ENCODE measurements around the gene BEST1. TPM values are rescaled to one million over a fixed set of nuclear protein-coding genes. Genes with fewer than 3 reads are reported as not detected.

BEST1 gene
- total RNA-seq, result 1.2 TPM

DNA sequence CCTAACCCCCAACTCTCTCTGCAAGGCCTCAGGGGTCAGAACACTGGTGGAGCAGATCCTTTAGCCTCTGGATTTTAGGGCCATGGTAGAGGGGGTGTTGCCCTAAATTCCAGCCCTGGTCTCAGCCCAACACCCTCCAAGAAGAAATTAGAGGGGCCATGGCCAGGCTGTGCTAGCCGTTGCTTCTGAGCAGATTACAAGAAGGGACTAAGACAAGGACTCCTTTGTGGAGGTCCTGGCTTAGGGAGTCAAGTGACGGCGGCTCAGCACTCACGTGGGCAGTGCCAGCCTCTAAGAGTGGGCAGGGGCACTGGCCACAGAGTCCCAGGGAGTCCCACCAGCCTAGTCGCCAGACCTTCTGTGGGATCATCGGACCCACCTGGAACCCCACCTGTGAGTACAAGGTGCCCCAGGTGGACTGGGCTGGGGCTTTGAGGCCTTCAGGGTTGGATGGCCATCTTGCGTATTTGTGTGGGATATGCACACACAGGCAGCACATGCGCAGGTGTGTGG is at the start of gene BEST1:
Gene BEST1, plus strand, starts transcription at position 317 of the 513 bp plus-strand sequence. CDS start 1,456 bp downstream, outside the sequence.
- peak; percentile 38 for DNase-seq

DNA sequence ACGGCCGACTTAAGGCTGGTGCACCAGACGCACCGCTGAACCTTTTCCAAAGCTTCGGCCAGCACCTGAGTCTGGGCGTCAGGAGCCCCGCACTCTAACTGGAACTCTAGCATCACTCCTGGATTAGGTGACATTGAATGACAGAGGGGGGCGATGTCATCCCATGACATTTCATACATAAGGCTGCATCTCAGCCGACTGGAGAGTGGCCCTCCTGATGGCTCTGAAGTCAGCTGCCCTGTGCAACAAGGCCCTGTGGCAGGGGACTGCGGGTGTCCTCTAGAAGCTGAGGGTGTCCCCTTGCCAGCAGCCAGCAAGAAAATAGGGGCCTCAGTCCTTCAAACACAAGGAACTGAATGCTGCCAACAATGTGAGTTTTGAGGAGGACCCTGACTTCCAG is 48.8 kb upstream of the BEST1 start:
- no peak for DNase-seq

DNA sequence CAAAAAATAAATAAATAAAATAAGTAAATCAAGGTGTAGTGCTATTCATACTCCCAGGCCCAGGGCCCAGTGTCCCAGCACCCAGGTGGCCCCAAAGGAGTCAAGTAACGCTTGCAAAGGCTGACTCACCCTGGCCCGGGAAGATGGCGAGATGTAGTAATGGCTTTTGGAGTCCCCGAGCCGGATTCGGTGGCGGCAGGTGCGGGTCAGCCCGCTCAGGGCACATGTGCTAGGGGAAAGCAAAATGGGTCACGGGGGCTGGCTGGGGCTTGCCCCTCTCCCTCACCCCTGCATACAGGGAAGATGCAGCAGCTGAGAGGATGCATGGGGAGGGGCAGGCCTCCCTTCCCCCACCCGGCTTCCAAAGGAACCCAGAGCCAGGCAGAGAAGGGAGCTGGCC is 47.8 kb upstream of the BEST1 start:
- no peak for DNase-seq

DNA sequence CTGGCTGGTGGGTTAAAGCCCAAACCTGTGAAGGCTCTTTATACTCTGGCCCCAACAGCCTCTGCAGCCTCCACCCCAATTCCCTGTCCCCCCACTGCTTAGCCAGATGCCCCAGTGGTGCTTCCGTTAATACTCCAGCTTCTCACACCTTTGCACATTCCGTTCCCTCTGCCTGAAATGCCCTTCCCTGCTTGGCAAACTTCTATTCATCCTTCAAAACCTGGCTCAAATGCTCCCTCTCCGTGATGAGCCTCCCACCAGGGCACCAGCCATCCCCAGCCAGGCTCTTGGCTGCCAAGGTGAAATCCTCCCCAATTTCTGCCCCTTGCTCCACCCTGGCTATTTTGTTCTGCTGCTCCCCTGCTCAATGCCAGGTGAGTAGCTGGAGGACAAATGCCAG is 46.3 kb upstream of the BEST1 start:
- DNase-seq, result no peak

DNA sequence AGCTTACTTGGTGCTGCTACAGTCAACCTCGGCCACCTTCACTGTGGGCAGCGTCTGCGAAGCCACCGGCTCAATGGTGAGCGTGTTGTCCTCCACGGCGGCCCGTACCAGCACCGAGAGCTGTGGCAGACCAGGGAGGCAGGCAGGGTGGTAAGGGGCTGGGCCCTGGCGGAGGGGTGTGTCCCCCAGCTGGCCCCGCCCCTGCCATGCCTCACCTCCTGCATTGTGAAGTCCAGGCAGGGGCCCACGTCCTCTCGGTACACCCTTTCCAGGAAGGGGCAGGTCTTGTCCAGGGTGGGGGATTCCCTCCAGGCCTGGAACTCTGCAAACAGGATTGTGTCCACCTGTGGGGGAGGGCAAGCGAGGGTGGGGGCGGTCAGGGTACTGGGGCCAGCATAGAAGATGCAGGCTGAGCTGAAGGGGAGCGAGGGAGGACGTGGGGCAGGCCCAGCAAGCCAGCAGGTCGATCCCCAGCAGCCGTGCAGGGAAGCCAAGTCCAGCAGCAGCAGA is 45.6 kb upstream of the BEST1 start:
- DNase-seq, result no peak

DNA sequence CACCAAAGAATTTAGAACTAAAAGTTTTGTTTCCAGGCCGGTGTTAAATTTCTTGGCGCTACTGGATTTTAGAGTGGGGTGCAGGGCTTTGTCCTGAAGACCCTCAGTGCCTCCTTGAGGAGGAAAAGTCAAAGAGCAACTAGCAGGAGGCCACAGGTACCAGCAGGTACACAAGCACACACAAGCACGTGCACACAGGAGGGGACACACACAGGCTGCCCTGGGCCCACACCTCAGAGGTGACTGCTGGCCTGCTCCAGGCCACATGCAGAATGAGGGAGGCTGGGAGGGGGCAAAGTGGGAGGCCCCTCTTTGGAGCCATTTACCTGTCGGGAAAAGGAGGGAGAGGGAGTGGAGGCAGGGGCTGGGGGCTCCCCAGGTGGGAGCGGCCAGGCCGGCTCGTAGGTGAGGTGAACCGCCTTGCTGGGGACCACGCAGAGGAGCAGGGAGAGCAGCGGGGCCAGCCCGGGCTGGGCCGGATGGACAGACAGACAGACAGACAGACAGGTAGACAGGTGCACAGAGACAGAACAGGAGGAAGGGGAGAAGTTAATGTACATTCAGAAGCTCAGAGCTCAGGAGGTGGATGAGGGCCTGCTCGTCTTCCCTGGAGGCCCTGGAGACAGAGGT is 45.0 kb upstream of the BEST1 start:
- no peak for DNase-seq

DNA sequence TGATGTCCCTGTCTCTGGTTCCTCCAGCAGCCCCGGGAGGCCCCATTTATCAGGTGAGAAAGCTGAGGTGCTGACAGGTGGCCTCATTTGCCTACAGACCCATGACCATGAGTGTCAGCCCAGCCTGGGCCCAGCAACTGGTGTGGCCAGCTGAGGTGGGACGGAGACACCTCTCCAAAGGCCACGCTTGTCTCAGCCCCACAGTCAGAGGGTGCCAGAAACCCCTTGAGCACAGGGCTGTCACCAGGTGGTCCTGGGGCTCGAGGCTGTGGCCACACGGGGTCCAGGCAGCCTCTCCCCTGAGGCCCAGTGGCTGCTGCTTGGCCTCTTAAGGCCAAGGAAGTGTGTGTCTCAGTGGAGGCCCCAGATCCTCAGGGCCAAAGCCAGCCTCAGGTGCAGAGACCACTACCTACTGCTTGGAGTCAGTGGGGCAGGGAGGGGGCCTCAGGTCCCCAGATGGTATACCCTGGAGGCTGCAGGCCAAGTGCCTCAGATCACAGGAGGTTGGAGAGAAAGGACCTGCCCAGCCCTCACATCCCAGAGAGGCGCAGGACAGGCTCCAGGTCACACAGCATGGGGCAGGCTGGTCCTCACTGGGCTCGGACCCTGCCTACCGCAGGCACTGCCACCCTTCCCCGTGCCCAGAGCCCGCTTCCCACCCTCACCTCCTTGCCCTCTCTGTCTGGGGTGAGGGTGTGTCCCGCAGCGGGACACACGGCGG is 44.2 kb upstream of the BEST1 start:
- no peak for DNase-seq

DNA sequence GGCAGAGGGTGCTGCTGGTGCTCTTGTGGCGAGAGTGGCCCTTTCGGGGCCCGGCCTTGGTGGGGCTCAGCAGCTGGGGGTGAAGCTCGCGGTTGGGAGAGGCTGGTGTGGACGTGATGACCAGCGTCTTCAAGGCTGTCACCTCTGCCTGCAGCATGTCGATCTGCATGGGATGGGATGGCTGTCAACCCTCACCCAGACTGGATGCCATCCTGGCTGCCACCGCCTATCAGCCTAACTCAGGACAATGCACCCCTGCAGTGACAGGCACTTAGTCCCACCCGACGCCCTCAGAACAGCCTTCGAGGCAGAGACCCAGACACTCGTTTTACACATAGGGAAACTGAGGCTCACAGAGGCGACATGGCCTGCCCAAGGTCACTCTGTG is 43.6 kb upstream of the BEST1 start:
- no peak for DNase-seq

DNA sequence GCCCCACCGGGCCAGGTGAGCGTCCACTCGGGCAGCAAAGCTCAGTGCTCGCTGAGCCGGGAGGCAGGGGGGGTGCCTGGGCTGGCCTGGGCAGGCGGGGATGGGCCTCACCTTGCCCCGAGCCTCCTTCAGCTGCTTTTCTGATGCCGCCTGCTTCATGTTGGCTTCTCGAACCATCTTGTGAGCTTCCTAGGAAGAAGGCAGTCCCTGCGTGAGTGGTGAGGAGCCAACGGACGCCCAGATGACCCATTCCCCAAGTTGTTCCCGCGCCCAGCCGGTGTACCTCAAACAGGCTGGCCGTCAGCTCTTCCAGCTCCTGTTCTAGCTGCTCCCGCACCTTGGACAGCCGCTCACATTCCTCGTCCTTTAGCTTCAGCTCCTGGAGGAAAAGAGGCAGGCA is 42.9 kb upstream of the BEST1 start:
- DNase-seq, result no peak

DNA sequence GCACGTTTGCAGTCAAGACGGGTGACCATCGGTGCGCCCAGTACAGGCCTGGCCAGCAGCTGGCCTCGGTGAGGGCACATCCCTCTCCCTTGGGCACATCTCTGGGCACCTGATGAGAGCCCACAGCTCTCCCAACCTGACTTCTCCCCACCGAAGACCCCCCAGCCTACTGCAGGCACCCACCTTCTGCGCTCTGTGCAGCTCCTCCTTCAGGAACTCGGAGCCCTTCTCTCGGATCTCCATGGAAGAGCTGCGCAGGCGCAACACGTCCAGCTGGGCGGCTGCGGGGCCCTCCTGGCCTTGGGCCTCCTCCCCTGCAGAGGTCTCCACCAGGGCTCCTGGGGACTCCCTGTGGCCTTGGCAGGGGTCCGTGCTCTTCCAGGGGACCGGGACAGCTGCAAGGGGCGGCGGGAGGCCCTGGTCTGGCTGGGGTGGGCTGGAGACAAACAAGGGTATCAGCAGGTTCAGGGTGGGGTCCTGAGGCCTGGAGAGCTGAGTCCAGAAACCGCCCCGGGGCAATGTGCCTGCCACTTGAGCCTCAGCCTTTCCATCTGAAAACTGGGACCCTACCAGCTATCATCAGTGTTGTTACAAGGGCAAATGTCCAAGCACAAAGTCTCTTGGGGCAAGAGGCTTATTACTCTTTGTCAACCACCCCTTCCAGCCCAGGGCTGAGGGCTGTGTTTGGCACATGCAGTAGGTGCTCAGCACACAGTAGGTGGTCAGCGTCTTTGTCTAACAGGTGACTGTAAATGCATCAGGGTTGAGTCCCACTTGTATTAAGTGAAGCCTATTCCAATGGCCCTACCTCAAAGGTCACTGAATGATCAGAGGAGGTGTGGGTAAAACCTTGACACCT is 42.1 kb upstream of the BEST1 start:
- DNase-seq, result no peak

DNA sequence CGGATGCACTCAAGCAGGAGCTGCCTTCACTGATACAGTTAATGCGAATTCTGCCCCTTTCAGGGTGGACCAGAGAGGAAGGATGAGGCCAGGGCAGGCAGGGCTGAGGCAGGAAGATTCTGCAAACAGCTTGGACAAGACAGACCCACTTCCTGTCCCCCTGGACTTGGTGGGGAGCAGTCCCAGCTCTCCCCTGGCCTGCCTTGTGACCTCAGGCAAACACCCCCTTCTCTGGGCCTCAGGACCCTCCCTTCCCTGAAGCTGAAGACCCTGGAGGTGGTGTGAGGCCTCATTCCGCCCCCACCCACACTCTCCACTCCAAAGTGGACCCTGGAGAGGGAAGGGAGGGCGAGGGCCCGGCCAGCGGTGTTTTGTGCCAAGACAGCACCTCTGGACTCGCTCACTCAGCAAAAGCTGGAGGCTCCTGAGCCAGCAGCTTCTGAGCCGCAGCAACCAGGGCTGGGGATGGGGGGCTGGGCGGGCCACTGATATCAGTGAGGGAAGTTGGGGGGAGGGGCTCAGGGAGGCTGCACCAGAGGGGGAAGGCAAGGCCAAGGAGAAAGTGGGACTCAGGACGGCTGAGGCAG is 41.3 kb upstream of the BEST1 start:
- no peak for DNase-seq

DNA sequence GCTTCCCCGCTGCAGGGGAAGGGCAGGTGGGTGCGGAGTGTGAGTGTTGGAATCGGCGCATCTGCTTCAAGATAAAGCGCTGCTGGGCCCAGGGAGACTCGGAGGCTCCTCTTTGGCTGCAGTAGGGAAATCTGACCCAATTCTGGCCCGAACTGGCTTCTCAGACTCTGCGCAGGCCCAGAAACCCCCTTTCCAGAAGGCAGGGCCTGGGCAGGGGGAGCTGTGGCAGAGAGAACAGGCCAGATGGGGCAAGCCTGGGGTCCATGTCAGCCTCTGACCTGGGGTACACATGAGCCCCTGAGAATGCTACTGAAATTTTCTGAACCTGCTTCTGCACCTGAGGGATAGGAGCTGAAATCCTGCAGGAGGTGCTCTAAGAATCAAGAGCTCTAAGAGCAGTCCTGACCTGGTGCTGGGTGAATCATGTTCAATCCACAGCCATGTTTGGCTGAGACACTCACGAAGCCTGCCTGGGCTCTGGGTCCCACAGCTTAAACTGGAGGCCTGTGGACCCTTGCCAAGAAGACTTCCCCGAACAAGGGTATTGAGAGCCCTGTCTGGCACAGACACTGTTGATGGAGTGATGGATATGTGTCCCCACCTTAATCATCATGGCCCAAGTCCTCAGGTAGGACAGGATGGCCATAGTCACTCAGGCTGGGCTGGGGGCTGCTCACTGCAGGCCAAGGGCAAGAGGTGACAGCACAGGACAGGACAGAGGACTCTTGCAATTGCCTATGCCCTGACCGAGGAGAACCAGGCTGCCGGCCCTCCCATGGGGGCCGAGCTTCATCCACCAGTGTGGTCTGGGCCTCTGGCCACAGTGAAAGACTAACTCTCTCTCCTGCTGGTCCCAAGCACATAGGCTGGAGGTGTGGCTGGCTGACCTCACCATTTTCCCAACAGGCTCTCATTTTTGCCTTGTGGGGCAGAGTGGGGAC is 39.7 kb upstream of the BEST1 start:
- DNase-seq, result no peak

DNA sequence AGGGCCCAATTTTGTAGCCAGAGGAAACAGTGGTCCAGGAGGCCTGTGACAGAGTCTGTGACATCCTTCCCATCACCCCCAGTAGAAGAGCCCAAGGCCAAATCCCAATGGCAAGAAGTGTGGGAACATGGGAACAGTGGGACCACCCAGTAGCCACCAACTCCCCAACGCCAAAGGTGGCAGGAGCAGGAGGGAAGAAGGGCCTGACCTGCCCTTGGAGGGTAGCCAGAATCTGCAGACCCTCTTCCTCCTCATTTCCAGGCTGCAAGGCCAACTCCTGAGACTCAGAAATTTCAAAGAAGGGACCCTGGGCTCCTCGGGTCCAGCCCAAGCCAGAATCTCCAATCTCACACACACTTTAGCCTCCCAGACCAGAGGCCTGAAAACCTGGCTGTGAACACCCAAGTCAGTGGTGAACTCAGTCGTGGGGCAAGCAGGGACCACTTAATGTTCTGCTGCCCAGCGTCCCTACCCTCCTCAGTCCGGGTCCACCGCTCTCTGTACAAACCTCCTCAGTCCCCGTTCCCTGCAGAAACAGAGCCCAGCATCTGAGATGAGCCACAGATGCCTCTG is 38.9 kb upstream of the BEST1 start:
- no peak for DNase-seq

DNA sequence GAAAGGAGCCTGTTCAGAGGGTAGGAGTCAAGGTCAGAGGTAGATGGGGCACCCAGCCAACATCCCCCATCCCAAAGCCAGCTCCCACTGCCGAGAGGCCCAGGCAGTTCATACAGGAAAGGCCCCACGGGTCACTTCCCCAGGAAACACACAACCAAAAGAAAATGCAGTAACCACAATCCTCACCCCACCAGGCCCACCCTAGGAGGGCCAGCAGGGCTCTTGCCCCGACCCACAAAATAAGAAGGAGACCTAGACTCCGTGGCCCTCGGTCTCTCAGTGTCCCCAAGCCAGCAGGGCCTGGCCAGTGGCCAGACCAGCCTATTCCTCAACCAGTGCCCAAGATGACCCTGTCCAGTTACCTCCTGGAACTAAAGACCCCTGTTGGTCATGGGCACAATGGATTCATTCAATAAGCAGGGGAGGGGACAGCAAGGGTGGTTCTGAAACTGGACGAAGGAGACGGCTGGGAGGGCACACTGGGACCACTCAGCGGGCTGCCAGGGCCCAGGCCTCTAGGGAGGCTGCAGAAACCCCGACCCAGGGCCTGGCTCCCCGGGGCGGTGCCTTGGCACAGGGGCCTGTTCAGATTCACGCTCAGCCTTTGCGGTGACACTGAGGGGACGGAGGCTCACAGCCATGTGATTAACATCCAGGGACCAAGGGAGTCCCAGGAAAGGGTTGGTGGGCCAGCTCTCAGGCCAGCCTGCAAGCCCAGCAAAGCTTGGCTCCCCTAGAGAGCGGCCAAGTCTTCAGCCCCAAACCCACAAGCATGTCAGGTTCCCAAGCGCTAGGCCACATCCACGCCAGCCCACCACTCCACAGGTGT is 38.2 kb upstream of the BEST1 start:
- DNase-seq, result no peak

DNA sequence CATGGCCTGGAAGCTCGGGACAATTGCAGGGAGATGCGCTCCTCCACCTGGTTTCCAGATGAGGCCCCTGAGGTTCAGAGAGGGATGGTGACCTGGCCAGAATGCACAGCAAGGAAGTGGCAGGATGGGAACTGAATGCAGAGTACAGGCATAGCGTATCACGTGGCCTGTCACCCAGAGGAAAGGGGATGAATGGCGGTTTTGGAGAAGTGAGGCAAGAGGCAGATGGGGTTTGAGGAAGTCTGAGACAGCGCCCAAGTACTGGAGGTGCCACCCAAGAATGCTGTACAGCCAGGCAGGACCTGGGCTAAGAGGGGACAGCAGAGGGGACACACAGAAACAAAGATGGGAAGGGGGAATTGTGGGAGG is 37.6 kb upstream of the BEST1 start:
- DNase-seq, result no peak

DNA sequence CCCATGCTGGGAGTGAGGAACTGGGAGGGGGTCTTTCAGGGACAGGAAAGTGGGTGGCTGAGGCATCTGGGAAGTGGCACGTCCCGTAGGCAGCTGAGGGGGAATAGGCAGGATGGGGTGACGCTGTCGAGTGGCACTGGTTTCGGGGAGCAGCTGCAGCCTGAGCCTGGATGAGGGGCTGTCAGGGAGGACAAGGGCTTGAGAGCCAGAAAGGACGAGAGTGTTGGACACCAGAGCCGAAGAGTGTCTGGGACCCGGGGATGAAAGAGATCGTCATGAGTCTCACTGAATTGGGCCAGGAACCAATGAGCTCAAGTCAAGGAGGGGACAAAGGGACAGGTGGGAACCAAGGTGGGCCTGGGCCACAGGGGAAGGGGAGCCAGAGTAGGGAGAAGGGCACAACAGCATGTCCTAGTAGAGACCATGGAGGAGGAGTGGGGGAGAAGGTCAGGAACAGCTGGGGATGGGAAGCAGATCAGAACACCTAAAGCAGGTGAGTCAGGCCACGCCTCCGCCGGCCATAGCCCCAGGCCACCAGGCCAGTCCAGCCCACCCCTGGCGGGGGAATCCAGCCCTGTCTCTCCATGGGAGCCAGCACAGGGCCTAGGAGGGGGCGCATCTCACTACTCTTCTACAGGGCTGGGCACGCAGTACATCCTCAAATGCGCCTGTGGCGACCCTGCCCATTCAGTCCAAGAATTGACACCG is 37.0 kb upstream of the BEST1 start:
- no peak for DNase-seq

DNA sequence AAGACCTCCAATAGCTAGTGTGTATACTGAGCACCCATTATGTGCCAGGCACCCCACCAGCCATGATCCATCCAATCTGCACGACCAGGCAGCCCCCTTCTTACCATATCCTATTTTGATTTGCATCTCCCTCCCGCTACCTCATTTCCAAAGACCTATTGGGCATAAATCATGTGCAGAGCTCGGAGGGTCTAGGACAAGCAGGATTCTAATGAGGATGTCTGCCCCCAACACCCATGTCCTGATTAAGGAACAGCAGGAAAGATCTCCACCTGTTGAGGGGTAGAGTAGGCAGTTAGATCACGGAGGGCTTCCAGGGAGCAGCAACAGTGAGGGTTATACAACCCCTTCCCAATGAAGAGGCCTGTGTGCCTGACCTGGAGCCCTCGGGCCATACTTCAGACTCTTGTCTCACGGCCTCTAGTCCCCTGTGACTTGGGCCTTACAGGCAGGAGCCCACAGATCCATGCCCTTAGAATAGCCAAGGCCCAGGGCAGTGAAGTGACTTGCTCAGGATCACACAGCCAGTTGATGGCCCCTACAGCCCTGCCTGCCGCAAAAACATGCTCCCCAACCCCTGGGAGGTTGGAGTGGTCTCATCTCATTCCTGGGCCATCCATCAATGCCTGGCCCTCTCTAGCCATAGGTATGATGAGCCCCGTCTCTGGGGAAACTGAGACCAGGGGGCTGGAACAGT is 36.3 kb upstream of the BEST1 start:
- no peak for DNase-seq

DNA sequence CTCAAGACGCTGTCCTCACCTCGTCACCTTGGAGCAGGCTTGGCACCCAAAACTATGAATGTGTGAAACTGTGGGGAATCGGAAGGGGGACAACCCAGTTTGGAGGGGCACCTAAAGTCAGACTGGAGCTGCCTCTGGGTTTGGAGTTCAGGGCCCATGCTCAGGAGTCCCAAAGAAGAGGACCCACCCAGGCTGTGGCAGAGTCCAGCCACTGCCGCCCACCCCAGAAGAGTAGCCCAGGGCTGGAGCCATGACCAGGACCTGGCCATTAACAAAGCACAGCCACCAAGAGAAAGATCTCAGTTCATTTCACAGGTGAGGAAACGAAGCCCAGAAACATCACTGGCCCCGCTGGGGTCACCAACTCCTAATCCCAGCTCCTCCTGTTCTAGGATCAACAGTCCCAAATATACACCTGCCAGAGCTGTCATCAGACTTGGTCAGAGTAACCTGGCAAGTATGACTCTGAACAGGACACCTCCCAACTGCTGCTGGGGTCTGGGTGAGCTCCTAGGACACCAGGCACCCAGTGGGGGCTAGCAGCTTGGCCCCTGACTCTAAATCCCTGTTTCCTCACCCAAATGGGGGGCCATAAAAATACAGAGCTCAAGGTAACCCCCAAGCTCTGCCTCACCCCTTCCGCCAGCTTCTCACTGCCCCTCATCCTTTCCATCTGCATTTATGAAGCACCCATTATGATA is 35.5 kb upstream of the BEST1 start:
- no peak for DNase-seq
